Calu3 (cell line): ENCODE results near the gene ETFRF1. TPM values are rescaled to one million over a fixed set of nuclear protein-coding genes. Genes with fewer than 3 reads are reported as not detected.

ENCODE experiments used
- BruUV-seq: library from RNA; stranded (reverse); fragments of 400-500 nt; replicated peaks from 2 replicates; lab custom pipeline; 2021; lab: Mats Ljungman, UMichigan
- CTCF ChIA-PET: fragments of 300-600 bp; sonication (Branson Sonifier 250); formaldehyde crosslinking; loops from one replicate; lab custom pipeline; 2022; ENCODE audit warnings: antibody characterized with exemption; lab: Charles Lee
- DNase-seq: peaks from one replicate; pipeline ENCODE4 v3.0.0; 2022
- H3K27ac Mint-ChIP-seq: one replicate; pipeline ENCODE4 v1.8.0; 2022; ENCODE audit warnings: mixed read lengths; ENCODE audit not compliant: unreplicated experiment
- H3K27me3 Mint-ChIP-seq: one replicate; pipeline ENCODE4 v1.8.0; 2022; ENCODE audit warnings: mixed read lengths; ENCODE audit not compliant: unreplicated experiment
- H3K36me3 Mint-ChIP-seq: one replicate; pipeline ENCODE4 v1.8.0; 2022; ENCODE audit warnings: mild to moderate bottlenecking, moderate library complexity, mixed read lengths; ENCODE audit not compliant: insufficient read depth, unreplicated experiment
- H3K4me1 Mint-ChIP-seq: one replicate; pipeline ENCODE4 v1.8.0; 2022; ENCODE audit warnings: mild to moderate bottlenecking, low read depth, mixed read lengths; ENCODE audit not compliant: unreplicated experiment
- H3K4me3 Mint-ChIP-seq: one replicate; pipeline ENCODE4 v1.8.0; 2022; ENCODE audit warnings: mild to moderate bottlenecking, low read depth, moderate library complexity, mixed read lengths; ENCODE audit not compliant: unreplicated experiment
- H3K9me3 Mint-ChIP-seq: one replicate; pipeline ENCODE4 v1.8.0; 2022; ENCODE audit warnings: low read depth, mixed read lengths; ENCODE audit not compliant: unreplicated experiment
- CTCF ChIP-seq: fragments of 200-600 bp; IDR thresholded peaks from one replicate; pipeline ENCODE4 v1.8.0; 2022; ENCODE audit warnings: antibody characterized with exemption; ENCODE audit not compliant: unreplicated experiment
- intact Hi-C: fragments of 100-400 bp; cut with micrococcal nuclease; formaldehyde crosslinking; loops from one replicate; pipeline ENCODE4 v1.10.0; 2022; ENCODE audit not compliant: unreplicated experiment
- total RNA-seq: library from RNA; stranded (reverse); gene quantifications from 2 replicates; pipeline ENCODE4 v1.2.3, GENCODE V29; 2022

Gene ETFRF1
- total RNA-seq, 1 experiment from 2014 or later, result 10.5 TPM

GRCh38 chr12:25245491-25245890 is 50.5 kb downstream of the ETFRF1 start:
- peaks cover 29% of the 10 kb centered on the region for H3K36me3 Mint-ChIP-seq
- H3K9me3 Mint-ChIP-seq, result no peaks in the 10 kb centered on the region
- BruUV-seq, result no TSS peak
- intact Hi-C loops, result loop anchor here (10.0 kb wide), 1 partner anchor 89 kb away; no protein-coding TSS in a partner anchor
- H3K4me3 Mint-ChIP-seq, result no peak overlapping the region
- H3K4me1 Mint-ChIP-seq, result peaks cover 8% of the 10 kb centered on the region
- CTCF ChIA-PET, result no interaction called here
- no peak overlapping the region for H3K27ac Mint-ChIP-seq
- H3K27me3 Mint-ChIP-seq, result no peaks in the 10 kb centered on the region
- DNase-seq, result no peak
- no peak for TF ChIP-seq CTCF

GRCh38 chr12:25248137-25248536 is 53.1 kb downstream of the ETFRF1 start:
- BruUV-seq, result no TSS peak
- H3K4me3 Mint-ChIP-seq, result no peak overlapping the region
- TF ChIP-seq CTCF, result no peak
- intact Hi-C loops, result loop anchor here (10.0 kb wide), 1 partner anchor 87 kb away; no protein-coding TSS in a partner anchor
- CTCF ChIA-PET, result no interaction called here
- no peak for DNase-seq
- no peaks in the 10 kb centered on the region for H3K27me3 Mint-ChIP-seq
- no peaks in the 10 kb centered on the region for H3K9me3 Mint-ChIP-seq
- H3K27ac Mint-ChIP-seq, result no peak overlapping the region
- peaks cover 38% of the 10 kb centered on the region for H3K36me3 Mint-ChIP-seq
- H3K4me1 Mint-ChIP-seq, result peaks cover 3% of the 10 kb centered on the region

GRCh38 chr12:25248732-25249131 is 53.7 kb downstream of the ETFRF1 start:
- no peaks in the 10 kb centered on the region for H3K27me3 Mint-ChIP-seq
- BruUV-seq, result no TSS peak
- no peak overlapping the region for H3K27ac Mint-ChIP-seq
- CTCF ChIA-PET, result no interaction called here
- intact Hi-C loops, result loop anchor here (10.0 kb wide), 1 partner anchor 86 kb away; no protein-coding TSS in a partner anchor
- DNase-seq, result no peak
- peaks cover 38% of the 10 kb centered on the region for H3K36me3 Mint-ChIP-seq
- H3K4me3 Mint-ChIP-seq, result no peak overlapping the region
- H3K9me3 Mint-ChIP-seq, result no peaks in the 10 kb centered on the region
- H3K4me1 Mint-ChIP-seq, result no peaks in the 10 kb centered on the region
- TF ChIP-seq CTCF, result no peak

GRCh38 chr12:25249931-25250738 is 55.1 kb downstream of the ETFRF1 start:
- H3K27ac Mint-ChIP-seq, result peak overlapping the region; percentile 64
- CTCF ChIA-PET, result interaction anchor here (0.6 to 1.0 kb wide), 8 partner anchors 9 to 1469 kb away, joined by 3 to 6 read pairs (median 4); no protein-coding TSS in a partner anchor
- peaks cover 7% of the 10 kb centered on the region for H3K4me1 Mint-ChIP-seq
- peaks cover 38% of the 10 kb centered on the region for H3K36me3 Mint-ChIP-seq
- DNase-seq, result peak; percentile 34
- no peaks in the 10 kb centered on the region for H3K9me3 Mint-ChIP-seq
- BruUV-seq, result no TSS peak
- intact Hi-C loops, result loop anchor here (10.0 kb wide), 1 partner anchor 85 kb away; no protein-coding TSS in a partner anchor
- H3K27me3 Mint-ChIP-seq, result no peaks in the 10 kb centered on the region
- no peak for TF ChIP-seq CTCF
- peak overlapping the region; percentile 81 for H3K4me3 Mint-ChIP-seq
